PFSK-1 (cell line): ENCODE data around the gene HELZ.

ENCODE experiments used
- FOXP2 ChIP-seq: optimal IDR thresholded peaks from 2 replicates; pipeline ENCODE3; 2011; ENCODE audit warnings: borderline replicate concordance, control low read depth, inconsistent platforms; ENCODE audit not compliant: insufficient read depth; ENCODE audit errors: extremely low read length, extremely low read depth
- POLR2AphosphoS5 ChIP-seq: IDR thresholded peaks from 2 replicates; pipeline ENCODE4 v1.6.1; 2012; ENCODE audit warnings: low read depth, mild to moderate bottlenecking, control low read depth, low read length, moderate library complexity
- SIN3A ChIP-seq: IDR thresholded peaks from 2 replicates; pipeline ENCODE4 v1.6.1; 2012; ENCODE audit warnings: mild to moderate bottlenecking, low read length, moderate library complexity, borderline replicate concordance; ENCODE audit not compliant: insufficient read depth
- TAF1 ChIP-seq: IDR thresholded peaks from 2 replicates; pipeline ENCODE4 v1.6.1; 2012; ENCODE audit warnings: low read length, control low read depth, borderline replicate concordance; ENCODE audit not compliant: insufficient read depth
- TF ChIP-seq, protein P1 (sequence below), 2 experiments: IDR thresholded peaks; 2 replicates each; pipeline versions ENCODE4 v1.6.1 to v1.8.0; 2011 to 2012; ENCODE audit warnings: low read depth in 2 of 2, low read length in 2 of 2, control low read depth in 1 of 2, inconsistent platforms in 1 of 2, mild to moderate bottlenecking in 1 of 2, moderate library complexity in 1 of 2; ENCODE audit not compliant: insufficient read depth in 1 of 2

Gene HELZ

DNA sequence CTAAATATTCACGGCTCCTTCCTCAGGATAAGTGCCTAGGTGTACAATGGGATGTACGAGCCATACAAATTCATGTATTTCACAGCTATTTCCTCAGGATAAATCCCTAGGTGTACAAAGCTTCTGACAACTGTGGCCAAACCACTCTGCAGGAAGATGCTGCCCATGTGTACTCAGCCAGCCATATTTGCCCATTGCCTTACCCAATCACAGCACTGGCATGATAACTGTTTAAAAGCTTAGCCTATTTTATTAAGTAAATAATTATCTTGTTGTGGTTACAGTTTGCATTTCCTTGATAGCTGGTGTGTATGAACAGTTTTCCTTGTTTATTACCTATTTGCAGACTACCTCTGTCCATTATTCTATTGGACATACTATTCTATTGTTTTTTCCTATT lies 165.5 kb downstream of the HELZ start:
- TF ChIP-seq POLR2AphosphoS5 (no peak), SIN3A (no peak), TAF1 (no peak), FOXP2 (no peak)
- TF ChIP-seq, protein P1, sequence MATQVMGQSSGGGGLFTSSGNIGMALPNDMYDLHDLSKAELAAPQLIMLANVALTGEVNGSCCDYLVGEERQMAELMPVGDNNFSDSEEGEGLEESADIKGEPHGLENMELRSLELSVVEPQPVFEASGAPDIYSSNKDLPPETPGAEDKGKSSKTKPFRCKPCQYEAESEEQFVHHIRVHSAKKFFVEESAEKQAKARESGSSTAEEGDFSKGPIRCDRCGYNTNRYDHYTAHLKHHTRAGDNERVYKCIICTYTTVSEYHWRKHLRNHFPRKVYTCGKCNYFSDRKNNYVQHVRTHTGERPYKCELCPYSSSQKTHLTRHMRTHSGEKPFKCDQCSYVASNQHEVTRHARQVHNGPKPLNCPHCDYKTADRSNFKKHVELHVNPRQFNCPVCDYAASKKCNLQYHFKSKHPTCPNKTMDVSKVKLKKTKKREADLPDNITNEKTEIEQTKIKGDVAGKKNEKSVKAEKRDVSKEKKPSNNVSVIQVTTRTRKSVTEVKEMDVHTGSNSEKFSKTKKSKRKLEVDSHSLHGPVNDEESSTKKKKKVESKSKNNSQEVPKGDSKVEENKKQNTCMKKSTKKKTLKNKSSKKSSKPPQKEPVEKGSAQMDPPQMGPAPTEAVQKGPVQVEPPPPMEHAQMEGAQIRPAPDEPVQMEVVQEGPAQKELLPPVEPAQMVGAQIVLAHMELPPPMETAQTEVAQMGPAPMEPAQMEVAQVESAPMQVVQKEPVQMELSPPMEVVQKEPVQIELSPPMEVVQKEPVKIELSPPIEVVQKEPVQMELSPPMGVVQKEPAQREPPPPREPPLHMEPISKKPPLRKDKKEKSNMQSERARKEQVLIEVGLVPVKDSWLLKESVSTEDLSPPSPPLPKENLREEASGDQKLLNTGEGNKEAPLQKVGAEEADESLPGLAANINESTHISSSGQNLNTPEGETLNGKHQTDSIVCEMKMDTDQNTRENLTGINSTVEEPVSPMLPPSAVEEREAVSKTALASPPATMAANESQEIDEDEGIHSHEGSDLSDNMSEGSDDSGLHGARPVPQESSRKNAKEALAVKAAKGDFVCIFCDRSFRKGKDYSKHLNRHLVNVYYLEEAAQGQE (IDR thresholded peaks at IDR 0.05; ENCODE audit: insufficient read depth in 1 of 2, low read depth in 2 of 2, low read length in 2 of 2), result no peak

- TF ChIP-seq POLR2AphosphoS5 (no peak), SIN3A (no peak), FOXP2 (no peak), TAF1 (no peak)
- TF ChIP-seq, protein P1 (IDR thresholded peaks at IDR 0.05; ENCODE audit: insufficient read depth in 1 of 2, low read depth in 2 of 2, low read length in 2 of 2), result no peak
Observed at GRCh38 chr17:67078292-67078691, 166.7 kb downstream of the HELZ start.

DNA sequence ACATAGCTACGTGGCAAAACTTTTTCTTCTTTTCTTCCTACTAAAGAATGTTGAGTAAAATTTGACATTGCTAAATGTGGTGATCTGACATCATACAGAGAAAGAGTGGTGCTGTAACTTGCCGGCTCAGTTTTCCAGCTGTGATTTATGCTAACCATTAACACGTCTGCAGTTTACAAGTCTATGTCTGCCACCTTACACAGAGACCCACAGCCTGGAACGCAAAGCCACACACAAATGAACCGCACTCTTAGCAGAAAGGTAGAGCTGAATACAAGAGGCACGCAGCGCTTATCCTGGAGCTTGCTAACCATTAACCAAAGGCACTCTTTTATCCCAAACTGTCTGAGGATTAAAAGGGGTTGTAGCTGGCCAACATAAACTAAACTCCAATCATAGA lies 168.7 kb downstream of the HELZ start:
- TF ChIP-seq SIN3A, result no peak
- no peak for TF ChIP-seq POLR2AphosphoS5
- TF ChIP-seq FOXP2, result no peak

DNA sequence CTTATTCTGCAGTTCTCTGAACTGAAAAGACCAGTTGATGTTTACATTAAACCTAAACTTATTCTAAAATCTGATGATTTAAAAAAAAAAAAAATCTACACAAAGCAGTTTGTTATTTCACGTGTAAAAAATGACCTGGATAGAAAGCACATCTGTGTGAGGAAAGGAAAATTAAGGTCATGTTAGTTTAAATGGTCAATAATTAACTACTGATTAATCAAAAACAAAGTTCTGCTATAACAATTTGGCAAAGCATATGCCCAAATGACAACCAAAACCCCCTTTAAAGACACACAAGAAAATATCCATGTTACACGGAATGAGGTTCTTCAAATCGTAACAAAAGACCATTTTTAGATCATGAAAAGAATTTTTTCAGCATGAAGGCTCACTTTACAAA lies 170.2 kb downstream of the HELZ start:
- no peak for TF ChIP-seq FOXP2
- TF ChIP-seq TAF1, result no peak
- TF ChIP-seq POLR2AphosphoS5, result no peak
- TF ChIP-seq SIN3A, result no peak
- TF ChIP-seq, protein P1 (IDR thresholded peaks at IDR 0.05; ENCODE audit: insufficient read depth in 1 of 2, low read depth in 2 of 2, low read length in 2 of 2), result no peak

DNA sequence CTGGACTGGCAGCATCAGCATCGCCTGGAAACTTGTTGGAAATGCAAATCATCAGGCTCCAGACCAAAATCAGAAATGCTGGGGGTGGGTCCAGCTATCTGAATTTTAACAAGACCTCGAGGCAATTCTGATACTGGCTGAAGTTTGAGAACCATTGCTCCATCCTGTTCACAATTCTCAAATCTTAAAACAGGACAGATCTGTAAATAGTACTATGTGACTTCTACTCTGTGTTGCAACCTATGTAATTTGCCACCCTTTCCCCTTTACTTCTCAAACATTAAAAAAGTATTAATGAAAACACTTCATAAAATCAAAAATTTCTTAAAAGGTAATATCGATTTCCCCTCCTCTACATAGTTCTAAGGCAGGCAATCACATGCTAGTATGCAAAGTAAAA lies 172.1 kb downstream of the HELZ start:
- TF ChIP-seq SIN3A (no peak), TAF1 (no peak)

- TF ChIP-seq SIN3A (no peak), TAF1 (no peak), FOXP2 (no peak), POLR2AphosphoS5 (no peak)
- TF ChIP-seq, protein P1 (IDR thresholded peaks at IDR 0.05; ENCODE audit: insufficient read depth in 1 of 2, low read depth in 2 of 2, low read length in 2 of 2), result no peak
Observed at GRCh38 chr17:67071595-67071994, 173.4 kb downstream of the HELZ start.
